ENCODE measurements around the gene BAIAP3. TPM values are rescaled to one million over a fixed set of nuclear protein-coding genes. Genes with fewer than 3 reads are reported as not detected.

The BAIAP3 gene
- total RNA-seq, 2 experiments from 2014 or later: 0.57 to 1.0 TPM

DNA sequence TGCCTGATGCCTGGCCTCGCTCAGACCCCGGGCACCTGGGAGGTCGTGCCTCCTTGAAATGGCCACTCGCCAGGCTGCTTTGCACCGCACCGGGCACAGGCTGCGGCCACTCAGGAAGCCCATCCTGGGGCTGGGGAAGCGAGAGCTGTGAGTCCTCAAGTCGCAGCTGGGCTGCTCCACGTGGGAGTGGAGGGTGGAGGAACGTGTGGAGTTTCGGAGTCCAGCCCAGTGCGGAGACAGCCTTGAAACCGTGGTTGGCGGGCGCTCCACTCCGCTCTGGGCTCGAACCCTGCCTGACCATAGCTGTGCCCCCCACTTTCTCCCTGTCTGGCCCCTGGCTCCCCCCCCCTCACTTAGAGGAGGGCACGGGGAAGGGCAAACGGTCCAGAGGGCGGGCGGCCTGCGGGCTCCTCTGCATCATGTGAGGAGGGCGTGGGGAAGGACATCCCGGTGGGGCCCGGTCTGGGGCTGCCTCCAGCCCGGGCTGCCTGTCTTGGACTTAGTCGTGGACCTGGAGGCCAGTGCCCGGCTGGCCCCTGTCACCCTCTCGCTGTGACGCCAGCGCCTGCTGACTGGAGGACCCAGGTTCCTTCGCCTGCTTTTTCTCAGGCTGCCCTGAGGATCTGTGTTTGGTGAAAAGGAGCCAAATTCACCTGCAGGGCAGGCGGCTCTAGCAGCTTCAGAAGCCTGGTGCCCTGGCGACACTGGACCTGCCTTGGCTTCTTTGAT, 21.5 kb upstream of the BAIAP3 start:
- Mint-ChIP-seq H3K4me3 (peak overlapping the region; percentile 97), H3K27me3 (no peaks in the 10 kb centered on the region), H3K27ac (no peak overlapping the region), H3K9me3 (ENCODE audit: low read depth) (no peaks in the 10 kb centered on the region), H3K36me3 (ENCODE audit: low read depth) (peaks cover 43% of the 10 kb centered on the region), H3K4me1 (peaks cover 32% of the 10 kb centered on the region)
- intact Hi-C loops (cut with DNase I, micrococcal nuclease): loop anchor here in 1 of 2 experiments (2.0 to 5.0 kb wide), 2 partner anchors 17 to 580 kb away; no protein-coding TSS in a partner anchor
- POLR2A ChIA-PET: interaction anchor here (1.0 kb wide), 1 partner anchor 20 kb away, joined by 3 read pairs; no protein-coding TSS in a partner anchor
- CTCF ChIA-PET: interaction anchor here (0.7 kb wide), 1 partner anchor 101 kb away, joined by 3 read pairs; no protein-coding TSS in a partner anchor
- DNase-seq: no peak
- no peak for ATAC-seq

DNA sequence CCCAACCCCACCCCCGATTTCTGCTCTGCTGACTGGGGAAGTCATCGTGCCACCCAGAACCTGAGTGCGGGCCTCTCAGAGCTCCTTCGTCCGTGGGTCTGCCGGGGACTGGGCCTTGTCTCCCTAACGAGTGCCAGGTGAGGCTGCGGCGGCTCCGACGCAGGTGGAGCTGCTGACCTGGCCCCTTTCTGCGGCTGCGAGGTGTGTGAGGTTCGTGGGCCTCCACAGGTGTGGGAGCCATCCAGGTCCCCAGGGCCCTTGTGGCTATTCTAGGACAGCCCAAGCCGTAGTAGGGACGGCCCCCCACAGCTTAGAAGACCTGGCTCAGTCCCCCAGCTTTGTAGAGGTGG, 21.0 kb upstream of the BAIAP3 start:
- peaks cover 47% of the 10 kb centered on the region for H3K36me3 Mint-ChIP-seq (ENCODE audit: low read depth)
- DNase-seq (no peak), ATAC-seq (no peak)
- ChIA-PET POLR2A (interaction anchor here (1.0 kb wide), 1 partner anchor 20 kb away, joined by 3 read pairs; no protein-coding TSS in a partner anchor), CTCF (no interaction called here)
- H3K4me3 Mint-ChIP-seq: peak overlapping the region; percentile 30
- intact Hi-C loops (cut with DNase I, micrococcal nuclease): loop anchor here in 1 of 2 experiments (5.0 kb wide), 1 partner anchor 580 kb away; no protein-coding TSS in a partner anchor
- no peaks in the 10 kb centered on the region for H3K9me3 Mint-ChIP-seq (ENCODE audit: low read depth)
- peaks cover 32% of the 10 kb centered on the region for H3K4me1 Mint-ChIP-seq
- no peak overlapping the region for H3K27ac Mint-ChIP-seq
- H3K27me3 Mint-ChIP-seq: no peaks in the 10 kb centered on the region

DNA sequence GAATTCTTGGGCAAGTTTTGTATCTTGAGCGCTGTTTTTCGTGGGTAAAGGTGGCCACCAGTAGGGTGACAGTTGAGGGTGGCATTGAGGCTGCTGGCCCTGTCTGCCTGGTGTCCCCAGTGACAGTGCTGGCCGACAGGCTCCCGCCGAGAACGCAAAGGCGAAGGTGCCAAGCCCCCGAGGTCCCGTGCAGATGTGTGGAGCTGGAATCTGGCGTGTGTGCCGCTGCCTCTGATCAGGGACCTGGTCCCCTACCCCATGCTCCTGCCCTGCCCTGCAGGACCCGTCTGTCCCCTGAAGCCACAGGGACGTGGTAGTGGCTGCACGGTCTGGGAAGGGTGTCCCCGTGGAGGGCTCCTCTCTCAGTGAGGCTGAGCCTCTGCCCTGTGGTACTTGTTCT, 20.5 kb upstream of the BAIAP3 start:
- H3K27me3 Mint-ChIP-seq: no peaks in the 10 kb centered on the region
- no peak overlapping the region for H3K27ac Mint-ChIP-seq
- ChIA-PET CTCF (no interaction called here), POLR2A (interaction anchor here (0.6 to 1.0 kb wide), 2 partner anchors 9 to 19 kb away, joined by 3 to 4 read pairs; no protein-coding TSS in a partner anchor)
- H3K9me3 Mint-ChIP-seq (ENCODE audit: low read depth): no peaks in the 10 kb centered on the region
- no peak for DNase-seq
- peak overlapping the region; percentile 30 for H3K4me3 Mint-ChIP-seq
- intact Hi-C loops (cut with DNase I, micrococcal nuclease): loop anchor here in 1 of 2 experiments (5.0 kb wide), 1 partner anchor 581 kb away; no protein-coding TSS in a partner anchor
- H3K36me3 Mint-ChIP-seq (ENCODE audit: low read depth): peaks cover 52% of the 10 kb centered on the region
- no peak for ATAC-seq
- H3K4me1 Mint-ChIP-seq: peaks cover 30% of the 10 kb centered on the region

DNA sequence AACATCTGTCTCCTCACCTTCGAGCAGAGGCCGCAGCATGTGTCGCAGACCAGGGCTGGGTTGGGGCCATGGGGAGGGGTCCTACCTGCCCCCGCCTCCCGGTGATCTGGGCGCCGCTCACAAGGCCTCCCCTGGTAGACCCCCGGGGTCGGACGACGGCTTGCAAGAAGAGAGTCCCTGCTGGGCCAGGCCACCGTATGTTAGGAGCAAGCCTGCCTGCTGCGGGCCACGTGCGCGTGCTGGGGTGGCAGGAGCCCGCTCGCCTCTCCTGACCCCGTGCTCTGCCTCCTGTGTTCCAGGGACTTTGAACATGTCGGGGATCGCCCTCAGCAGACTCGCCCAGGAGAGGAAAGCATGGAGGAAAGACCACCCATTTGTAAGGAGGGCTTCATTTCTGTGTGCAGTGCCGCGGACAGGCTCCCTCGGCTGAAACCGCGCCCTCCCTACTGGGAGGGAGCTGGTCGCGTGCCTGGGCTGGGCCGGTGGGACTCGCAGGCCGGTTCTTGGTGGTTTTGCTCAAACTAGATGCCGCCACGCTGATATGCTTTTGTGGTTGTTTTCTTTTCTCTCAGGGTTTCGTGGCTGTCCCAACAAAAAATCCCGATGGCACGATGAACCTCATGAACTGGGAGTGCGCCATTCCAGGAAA, 19.6 kb upstream of the BAIAP3 start:
- H3K4me1 Mint-ChIP-seq: peaks cover 30% of the 10 kb centered on the region
- H3K27me3 Mint-ChIP-seq: no peaks in the 10 kb centered on the region
- intact Hi-C loops (cut with DNase I, micrococcal nuclease): loop anchor here in 1 of 2 experiments (5.0 kb wide), 1 partner anchor 582 kb away; no protein-coding TSS in a partner anchor
- DNase-seq (no peak), ATAC-seq (no peak)
- POLR2A ChIA-PET: interaction anchor here (0.6 kb wide), 1 partner anchor 10 kb away, joined by 4 read pairs; no protein-coding TSS in a partner anchor
- H3K36me3 Mint-ChIP-seq (ENCODE audit: low read depth): peaks cover 58% of the 10 kb centered on the region
- H3K9me3 Mint-ChIP-seq (ENCODE audit: low read depth): no peaks in the 10 kb centered on the region
- no peak overlapping the region for H3K27ac Mint-ChIP-seq
- CTCF ChIA-PET: no interaction called here
- no peak overlapping the region for H3K4me3 Mint-ChIP-seq

DNA sequence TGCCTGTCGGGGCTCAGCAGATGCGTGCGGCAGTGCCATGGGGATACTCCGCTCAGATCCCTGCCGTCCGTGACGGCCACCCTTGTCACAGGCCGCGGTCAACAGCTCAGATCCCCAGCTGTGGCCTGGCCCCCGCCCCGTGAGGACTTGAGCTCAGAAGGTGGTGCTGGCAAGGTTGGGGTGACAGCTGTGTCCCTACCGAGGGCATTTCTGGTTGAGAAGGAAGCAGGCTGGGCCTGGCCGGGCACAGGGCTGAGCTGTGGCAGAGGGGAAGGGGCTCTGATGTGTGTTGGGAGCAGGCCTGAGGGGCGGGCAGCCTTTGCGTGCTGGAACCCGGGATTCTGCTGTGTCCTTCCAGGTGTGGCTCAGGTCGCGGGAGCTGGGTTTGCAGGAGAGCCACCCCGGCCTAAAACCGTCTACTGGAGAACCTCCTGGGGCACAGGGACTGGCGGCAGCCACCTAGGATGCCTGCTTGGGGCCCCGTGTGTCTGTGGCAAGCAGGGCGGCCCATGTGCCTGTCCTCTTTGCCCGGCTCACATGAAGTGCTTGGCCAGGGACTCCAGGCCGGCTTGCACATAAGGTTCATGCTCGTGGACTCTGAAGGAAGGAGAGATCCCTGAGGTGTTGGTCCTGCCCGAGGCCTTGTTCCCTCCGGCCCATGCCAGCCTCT, 18.9 kb upstream of the BAIAP3 start:
- intact Hi-C loops (cut with DNase I, micrococcal nuclease): loop anchor here in 1 of 2 experiments (5.0 kb wide), 1 partner anchor 582 kb away; no protein-coding TSS in a partner anchor
- peaks cover 62% of the 10 kb centered on the region for H3K36me3 Mint-ChIP-seq (ENCODE audit: low read depth)
- POLR2A ChIA-PET: no interaction called here

DNA sequence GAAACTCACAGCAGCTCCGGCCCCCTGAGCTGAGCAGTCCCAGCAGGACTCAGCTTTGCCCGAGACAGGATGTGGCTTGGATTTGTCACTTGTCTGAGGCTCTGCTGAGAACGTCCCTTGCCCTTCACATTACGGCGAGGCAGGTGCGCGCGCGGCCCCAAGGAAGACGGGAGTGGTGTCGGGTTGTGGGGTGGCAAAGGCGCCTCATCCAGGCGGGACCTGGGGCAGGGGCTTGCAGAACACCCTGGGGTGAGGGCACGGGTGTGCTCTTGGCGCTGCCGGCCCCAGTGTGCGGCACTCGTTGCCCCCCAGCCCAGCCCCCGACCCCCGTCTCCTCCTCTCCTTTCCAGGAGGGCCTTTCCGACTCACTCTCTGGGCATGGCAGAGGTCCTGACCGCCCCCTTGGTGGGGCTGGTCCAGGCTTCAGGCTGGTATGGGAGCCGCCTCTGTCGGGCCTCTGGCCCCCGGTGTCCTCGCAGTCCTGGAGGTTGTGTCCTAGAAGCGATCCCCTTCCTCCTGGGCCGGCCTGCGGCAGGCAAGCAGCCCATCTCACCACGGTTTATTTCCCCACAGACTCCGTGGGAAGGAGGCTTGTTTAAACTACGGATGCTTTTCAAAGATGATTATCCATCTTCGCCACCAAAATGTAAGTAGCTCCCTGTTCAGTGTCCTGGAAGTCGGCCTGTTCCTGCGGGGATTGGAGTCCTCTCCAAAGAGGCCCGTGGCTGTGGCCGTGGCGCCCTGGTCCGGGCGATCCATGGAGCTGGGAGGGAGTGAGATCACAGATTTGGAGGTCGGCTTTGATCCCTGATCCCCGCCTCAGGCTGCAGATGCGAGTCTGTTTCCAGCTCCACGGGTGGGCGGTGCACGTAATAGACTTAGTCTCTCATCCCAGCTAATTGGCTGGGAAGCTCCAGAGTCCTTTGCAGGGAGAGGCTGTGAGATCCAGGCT, 18.1 kb upstream of the BAIAP3 start:
- peaks cover 66% of the 10 kb centered on the region for H3K36me3 Mint-ChIP-seq (ENCODE audit: low read depth)
- H3K4me3 Mint-ChIP-seq: no peak overlapping the region
- intact Hi-C loops (cut with DNase I, micrococcal nuclease): no loop called here
- peaks cover 27% of the 10 kb centered on the region for H3K4me1 Mint-ChIP-seq
- ATAC-seq: no peak
- no peaks in the 10 kb centered on the region for H3K27me3 Mint-ChIP-seq
- no peak overlapping the region for H3K27ac Mint-ChIP-seq
- no peaks in the 10 kb centered on the region for H3K9me3 Mint-ChIP-seq (ENCODE audit: low read depth)
- CTCF ChIA-PET: interaction anchor here (0.7 to 1.5 kb wide), 2 partner anchors 11 to 14 kb away, joined by 3 read pairs; no protein-coding TSS in a partner anchor
- POLR2A ChIA-PET: no interaction called here
- no peak for DNase-seq

More for the DNA sequence above, 18.9 kb upstream of the BAIAP3 start:
- no peaks in the 10 kb centered on the region for H3K27me3 Mint-ChIP-seq
- DNase-seq: no peak
- no peak for ATAC-seq
- H3K9me3 Mint-ChIP-seq (ENCODE audit: low read depth): no peaks in the 10 kb centered on the region
- no peak overlapping the region for H3K27ac Mint-ChIP-seq
- no peak overlapping the region for H3K4me3 Mint-ChIP-seq
- H3K4me1 Mint-ChIP-seq: peaks cover 30% of the 10 kb centered on the region
- CTCF ChIA-PET: no interaction called here

DNA sequence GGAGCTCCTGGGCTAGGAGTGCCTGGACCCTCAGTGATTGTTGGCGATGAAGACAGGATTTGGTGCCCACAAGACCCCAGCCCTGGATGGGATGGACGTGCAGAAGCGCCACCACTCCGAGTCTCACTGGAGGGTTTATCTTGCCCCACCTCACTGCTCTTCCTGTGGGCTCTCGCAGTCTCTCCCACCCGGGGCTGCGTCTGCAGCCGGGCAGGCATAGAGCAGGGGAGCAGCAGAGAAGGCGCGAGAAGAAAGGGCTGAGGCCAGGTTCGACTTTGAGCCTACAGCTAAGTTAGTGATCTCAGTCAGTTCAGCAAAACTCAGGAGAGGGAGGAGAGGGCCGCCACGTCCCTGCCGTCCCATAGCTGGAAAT, 17.4 kb upstream of the BAIAP3 start:
- POLR2A ChIA-PET: interaction anchor here (0.6 kb wide), 1 partner anchor 15 kb away, joined by 3 read pairs; no protein-coding TSS in a partner anchor
- Mint-ChIP-seq H3K27ac (no peak overlapping the region), H3K36me3 (ENCODE audit: low read depth) (peaks cover 63% of the 10 kb centered on the region), H3K4me3 (no peak overlapping the region), H3K9me3 (ENCODE audit: low read depth) (no peaks in the 10 kb centered on the region), H3K27me3 (no peaks in the 10 kb centered on the region), H3K4me1 (peaks cover 21% of the 10 kb centered on the region)
- DNase-seq (no peak), ATAC-seq (no peak)
- intact Hi-C loops (cut with DNase I, micrococcal nuclease): no loop called here
- CTCF ChIA-PET: interaction anchor here (0.7 to 1.5 kb wide), 2 partner anchors 10 to 15 kb away, joined by 3 read pairs; no protein-coding TSS in a partner anchor

DNA sequence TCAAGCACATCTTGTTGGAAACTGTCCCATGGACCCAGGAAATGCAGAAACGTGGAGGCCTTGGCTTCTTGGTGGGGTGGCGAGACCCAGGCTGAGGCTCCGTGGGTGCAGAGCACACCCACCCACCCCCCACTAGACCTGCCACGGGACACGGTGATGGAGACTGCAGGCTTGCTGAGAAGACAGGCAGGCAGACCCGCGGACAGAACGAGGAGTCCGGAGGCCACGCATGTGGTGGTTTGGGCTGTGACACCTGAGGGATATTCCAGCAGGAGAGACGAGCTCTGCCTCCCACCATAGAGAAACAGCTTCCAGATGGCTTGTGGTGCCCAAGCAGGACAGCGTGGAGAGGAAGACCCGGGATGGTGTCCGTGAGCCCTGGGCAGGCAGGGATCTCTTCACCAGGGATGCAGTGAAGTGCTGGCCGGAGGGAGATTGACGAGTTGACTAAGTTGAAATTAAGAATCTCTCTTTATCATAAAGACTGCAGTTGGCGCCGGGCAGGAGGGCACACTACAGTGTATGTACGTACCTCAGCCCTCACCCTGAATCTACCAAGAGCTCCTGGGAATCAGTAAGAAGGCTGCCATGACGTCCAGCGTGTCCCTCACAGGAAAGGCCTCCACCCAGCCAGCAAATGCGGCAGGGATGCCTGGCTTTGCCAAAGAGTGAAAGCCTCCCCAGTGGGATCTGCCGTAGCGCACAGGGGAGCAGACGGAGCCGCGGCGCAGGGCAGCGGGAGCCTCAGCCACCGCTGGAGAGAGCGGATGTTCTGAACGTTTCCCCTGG, 15.8 kb upstream of the BAIAP3 start:
- Mint-ChIP-seq H3K4me3 (no peak overlapping the region), H3K36me3 (ENCODE audit: low read depth) (peaks cover 62% of the 10 kb centered on the region), H3K27ac (no peak overlapping the region), H3K9me3 (ENCODE audit: low read depth) (no peaks in the 10 kb centered on the region), H3K4me1 (peaks cover 9% of the 10 kb centered on the region), H3K27me3 (no peaks in the 10 kb centered on the region)
- ChIA-PET POLR2A (interaction anchor here (1.4 kb wide), 1 partner anchor 9 kb away, joined by 3 read pairs; the partner anchor contains the start of gene UBE2I), CTCF (no interaction called here)
- DNase-seq (no peak), ATAC-seq (no peak)
- intact Hi-C loops (cut with DNase I, micrococcal nuclease): no loop called here

DNA sequence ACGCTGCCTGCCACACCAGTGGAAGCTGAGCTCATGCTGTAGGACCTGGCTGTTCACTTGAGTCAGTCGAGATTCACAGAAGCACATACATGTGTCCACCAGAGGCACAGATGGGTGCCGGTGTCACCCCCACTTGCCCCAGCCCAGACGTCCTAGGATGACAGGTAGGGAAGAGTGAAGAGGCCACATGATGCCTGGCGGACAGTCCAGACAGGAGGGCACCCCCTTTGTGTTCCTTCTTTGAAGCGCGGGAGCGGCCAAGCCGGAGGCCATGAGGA, 15.2 kb upstream of the BAIAP3 start:
- H3K9me3 Mint-ChIP-seq (ENCODE audit: low read depth): no peaks in the 10 kb centered on the region

DNA sequence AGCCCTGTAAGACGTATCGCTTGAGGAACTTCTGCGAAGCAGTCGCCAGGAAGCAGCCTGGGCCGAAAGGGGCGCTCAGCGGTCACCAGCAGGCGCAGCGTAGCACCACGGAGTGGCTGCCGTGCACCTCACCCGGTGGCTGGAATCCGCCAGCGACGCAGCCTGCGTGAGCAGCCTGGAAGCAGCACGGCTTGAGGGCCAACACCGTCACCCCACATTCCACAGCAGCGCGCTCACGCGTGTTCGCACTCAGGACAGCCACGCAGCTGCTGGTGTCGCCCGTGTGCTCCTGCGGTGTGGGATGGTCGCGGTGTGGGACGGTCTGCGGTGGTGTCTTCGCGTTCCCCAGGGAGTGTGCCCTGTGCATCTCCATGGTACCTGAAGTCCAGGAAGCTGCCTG, 14.4 kb upstream of the BAIAP3 start:
- H3K4me3 Mint-ChIP-seq: no peak overlapping the region
- peaks cover 4% of the 10 kb centered on the region for H3K4me1 Mint-ChIP-seq
- ChIA-PET CTCF (no interaction called here), POLR2A (no interaction called here)
- H3K27ac Mint-ChIP-seq: no peak overlapping the region
- DNase-seq: no peak
- H3K36me3 Mint-ChIP-seq (ENCODE audit: low read depth): peaks cover 64% of the 10 kb centered on the region
- H3K9me3 Mint-ChIP-seq (ENCODE audit: low read depth): no peaks in the 10 kb centered on the region
- intact Hi-C loops (cut with DNase I, micrococcal nuclease): no loop called here
- no peaks in the 10 kb centered on the region for H3K27me3 Mint-ChIP-seq
- ATAC-seq: no peak

More for the DNA sequence above, 15.2 kb upstream of the BAIAP3 start:
- H3K36me3 Mint-ChIP-seq (ENCODE audit: low read depth): peaks cover 59% of the 10 kb centered on the region
- peaks cover 4% of the 10 kb centered on the region for H3K4me1 Mint-ChIP-seq
- H3K4me3 Mint-ChIP-seq: no peak overlapping the region
- DNase-seq (no peak), ATAC-seq (no peak)
- intact Hi-C loops (cut with DNase I, micrococcal nuclease): no loop called here
- ChIA-PET POLR2A (interaction anchor here (1.4 kb wide), 1 partner anchor 9 kb away, joined by 3 read pairs; the partner anchor contains the start of gene UBE2I), CTCF (no interaction called here)
- no peaks in the 10 kb centered on the region for H3K27me3 Mint-ChIP-seq
- no peak overlapping the region for H3K27ac Mint-ChIP-seq

Data from activated CD4-positive, alpha-beta T cell treated with anti-CD3 and anti-CD28 coated beads for 36 hours (primary cell).